ENCODE results near the gene DAPP1.
"Not testable (repeated sequence)": the region's sequence is repeated elsewhere in the genome, so short reads cannot be mapped to it uniquely, and the experiment has no call there.

The DAPP1 gene

GRCh38 chr4:99825272-99825671, 8.6 kb downstream of the DAPP1 start:
- no peak for DNase-seq

GRCh38 chr4:99826016-99826415, 9.4 kb downstream of the DAPP1 start:
- DNase-seq: no peak

- DNase-seq: no peak
Observed at GRCh38 chr4:99827454-99827853, 10.8 kb downstream of the DAPP1 start.

- DNase-seq: no peak
Observed at GRCh38 chr4:99827857-99828256, 11.2 kb downstream of the DAPP1 start.

GRCh38 chr4:99828477-99828876, 11.8 kb downstream of the DAPP1 start:
- DNase-seq: no peak

GRCh38 chr4:99830051-99830450, 13.4 kb downstream of the DAPP1 start:
- not testable (repeated sequence) for DNase-seq

GRCh38 chr4:99832321-99832720, 15.7 kb downstream of the DAPP1 start:
- no peak for DNase-seq

- no peak for DNase-seq
Observed at GRCh38 chr4:99832758-99833157, 16.1 kb downstream of the DAPP1 start.

GRCh38 chr4:99833756-99834155, 17.1 kb downstream of the DAPP1 start:
- no peak for DNase-seq

- DNase-seq: no peak
Observed at GRCh38 chr4:99834569-99834968, 17.9 kb downstream of the DAPP1 start.

GRCh38 chr4:99835942-99836341, 19.3 kb downstream of the DAPP1 start:
- DNase-seq: no peak

- no peak for DNase-seq
Observed at GRCh38 chr4:99838927-99839326, 22.3 kb downstream of the DAPP1 start.

GRCh38 chr4:99841129-99841528, 24.5 kb downstream of the DAPP1 start:
- DNase-seq: no peak

GRCh38 chr4:99843413-99843812, 26.8 kb downstream of the DAPP1 start:
- no peak for DNase-seq

- no peak for DNase-seq
Observed at GRCh38 chr4:99844048-99844447, 27.4 kb downstream of the DAPP1 start.

GRCh38 chr4:99845179-99845578, 28.6 kb downstream of the DAPP1 start:
- DNase-seq: no peak

GRCh38 chr4:99845708-99846469, 29.3 kb downstream of the DAPP1 start:
- DNase-seq: no peak

GRCh38 chr4:99846891-99847290, 30.3 kb downstream of the DAPP1 start:
- DNase-seq: no peak

- peak; percentile 58 for DNase-seq
Observed at GRCh38 chr4:99847362-99847976, 30.8 kb downstream of the DAPP1 start.

- DNase-seq: no peak
Observed at GRCh38 chr4:99848591-99849001, 32.0 kb downstream of the DAPP1 start.

- DNase-seq: no peak
Observed at GRCh38 chr4:99852199-99852749, 35.6 kb downstream of the DAPP1 start.

GRCh38 chr4:99853190-99853589, 36.6 kb downstream of the DAPP1 start:
- no peak for DNase-seq

GRCh38 chr4:99853999-99854398, 37.4 kb downstream of the DAPP1 start:
- DNase-seq: no peak

GRCh38 chr4:99855678-99856077, 39.1 kb downstream of the DAPP1 start:
- no peak for DNase-seq

Measured in RPMI8226 (cell line).